Stimulated activated CD8-positive, alpha-beta memory T cell treated with anti-CD3 and anti-CD28 coated beads, Interleukin-7, amount 100 ng/mL, for 1 hour (primary cell): ENCODE data around the gene TGFBR2.

Source experiments
- DNase-seq, 2 donors: peaks; one replicate each; pipeline ENCODE4 v3.0.0-alpha.2; 2020; ENCODE audit warnings: low read depth in 2 of 2

TGFBR2 gene

DNA sequence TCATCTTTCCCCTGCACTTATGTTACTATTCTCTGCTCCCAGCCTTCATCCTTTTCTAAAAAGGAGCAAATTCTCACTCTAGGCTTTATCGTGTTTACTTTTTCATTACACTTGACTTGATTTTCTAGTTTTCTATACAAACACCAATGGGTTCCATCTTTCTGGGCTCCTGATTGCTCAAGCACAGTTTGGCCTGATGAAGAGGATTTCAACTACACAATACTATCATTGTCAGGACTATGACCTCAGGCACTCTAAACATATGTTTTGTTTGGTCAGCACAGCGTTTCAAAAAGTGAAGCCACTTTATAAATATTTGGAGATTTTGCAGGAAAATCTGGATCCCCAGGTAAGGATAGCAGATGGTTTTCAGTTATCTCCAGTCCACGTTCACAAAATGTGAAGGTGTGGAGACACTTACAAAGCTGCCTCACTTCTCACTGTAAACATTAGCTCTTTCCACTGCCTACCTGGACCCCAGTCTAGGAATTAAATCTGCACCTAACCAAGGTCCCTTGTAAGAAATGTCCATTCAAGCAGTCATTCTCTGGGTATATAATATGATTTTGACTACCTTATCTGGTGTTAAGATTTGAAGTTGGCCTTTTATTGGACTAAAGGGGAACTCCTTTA, 86.2 kb downstream of the TGFBR2 start:
- DNase-seq = no peak

DNA sequence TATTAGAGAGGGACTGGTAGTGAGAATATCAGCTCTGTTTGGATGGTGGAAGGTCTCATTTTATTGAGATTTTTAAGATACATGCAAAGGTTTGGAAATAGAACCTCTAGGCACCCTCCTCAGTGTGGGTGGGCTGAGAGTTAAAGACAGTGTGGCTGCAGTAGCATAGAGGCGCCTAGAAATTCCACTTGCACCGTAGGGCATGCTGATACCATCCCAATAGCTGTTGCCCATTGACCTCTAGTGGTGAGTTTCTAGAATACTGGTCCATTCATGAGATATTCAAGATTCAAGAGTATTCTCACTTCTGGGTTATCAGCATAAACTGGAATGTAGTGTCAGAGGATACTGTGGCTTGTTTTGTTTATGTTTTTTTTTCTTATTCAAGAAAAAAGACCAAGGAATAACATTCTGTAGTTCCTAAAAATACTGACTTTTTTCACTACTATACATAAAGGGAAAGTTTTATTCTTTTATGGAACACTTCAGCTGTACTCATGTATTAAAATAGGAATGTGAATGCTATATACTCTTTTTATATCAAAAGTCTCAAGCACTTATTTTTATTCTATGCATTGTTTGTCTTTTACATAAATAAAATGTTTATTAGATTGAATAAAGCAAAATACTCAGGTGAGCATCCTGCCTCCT, 87.2 kb downstream of the TGFBR2 start:
- DNase-seq = no peak

DNA sequence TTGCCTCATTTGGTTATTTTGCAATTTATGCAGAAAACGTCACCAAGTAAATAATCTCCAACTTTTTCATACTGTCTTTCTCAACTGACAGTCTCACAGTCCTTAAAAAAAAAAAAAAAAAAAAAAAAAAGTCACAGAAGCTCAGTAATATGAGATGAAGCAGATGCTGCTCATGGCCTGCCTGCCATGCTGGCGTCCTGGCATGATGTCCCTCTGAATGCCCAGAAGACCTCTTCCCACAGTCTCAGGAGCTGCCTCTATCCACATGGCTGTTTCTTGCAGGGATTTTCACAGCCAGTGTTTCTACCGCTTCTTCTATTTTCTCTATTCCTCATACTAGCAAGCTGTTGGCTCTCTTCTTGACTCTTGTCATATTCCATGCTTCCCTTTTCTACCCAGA, 87.7 kb downstream of the TGFBR2 start:
- DNase-seq = no peak

DNA sequence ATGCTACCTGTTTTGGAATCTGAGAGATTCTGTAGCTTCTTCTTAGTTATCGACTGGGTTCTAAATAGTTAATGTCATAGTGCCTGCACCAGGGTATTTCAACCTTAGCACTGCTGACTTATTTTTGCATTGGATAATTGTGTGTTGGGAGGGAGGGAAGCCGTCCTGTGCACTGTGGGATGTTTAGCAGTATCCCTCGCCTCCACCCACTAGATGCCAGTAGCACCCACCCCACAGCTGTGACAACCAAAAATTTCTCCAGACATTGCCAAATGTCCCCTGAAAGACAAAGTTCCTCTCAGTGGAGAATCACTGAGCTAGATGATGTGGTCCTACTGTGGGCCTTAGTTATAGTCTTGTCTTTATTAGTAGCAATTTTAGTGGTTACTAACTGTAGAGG, 88.3 kb downstream of the TGFBR2 start:
- DNase-seq = no peak

DNA sequence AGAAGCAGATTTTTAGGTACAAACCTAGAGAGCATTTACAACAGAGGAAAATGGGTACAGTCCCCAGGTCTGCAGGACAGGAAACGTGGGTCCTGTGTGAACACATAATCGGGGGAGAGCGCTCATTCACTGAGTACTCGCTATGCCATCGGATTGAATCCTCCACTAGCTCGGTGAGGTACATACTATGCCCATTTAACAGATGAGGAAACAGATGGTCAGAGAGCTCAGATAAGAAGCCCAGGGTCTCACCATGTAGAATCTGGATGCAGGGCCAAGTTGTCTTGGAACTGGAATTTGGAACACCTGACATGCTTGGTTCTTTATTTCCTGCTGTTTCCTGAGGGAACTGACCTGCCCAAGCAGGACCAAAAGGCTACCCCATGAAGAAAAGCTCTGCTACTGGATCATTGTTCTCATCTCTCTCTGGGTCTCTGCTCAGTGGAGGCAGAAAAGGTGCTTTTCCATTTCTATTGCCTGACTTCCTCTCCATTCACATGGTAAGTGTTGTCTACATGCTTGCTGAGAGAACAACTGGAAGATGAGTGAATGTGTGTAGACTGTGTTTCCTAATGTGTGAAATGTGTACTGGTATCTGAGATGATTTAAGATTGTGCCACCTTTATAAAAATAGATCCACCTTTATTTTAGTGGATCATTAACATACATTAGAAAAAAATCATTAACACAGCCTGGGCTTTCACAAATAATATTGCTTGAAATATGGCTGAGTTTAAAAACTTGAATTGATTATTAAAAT, 89.1 kb downstream of the TGFBR2 start:
- no peak for DNase-seq

DNA sequence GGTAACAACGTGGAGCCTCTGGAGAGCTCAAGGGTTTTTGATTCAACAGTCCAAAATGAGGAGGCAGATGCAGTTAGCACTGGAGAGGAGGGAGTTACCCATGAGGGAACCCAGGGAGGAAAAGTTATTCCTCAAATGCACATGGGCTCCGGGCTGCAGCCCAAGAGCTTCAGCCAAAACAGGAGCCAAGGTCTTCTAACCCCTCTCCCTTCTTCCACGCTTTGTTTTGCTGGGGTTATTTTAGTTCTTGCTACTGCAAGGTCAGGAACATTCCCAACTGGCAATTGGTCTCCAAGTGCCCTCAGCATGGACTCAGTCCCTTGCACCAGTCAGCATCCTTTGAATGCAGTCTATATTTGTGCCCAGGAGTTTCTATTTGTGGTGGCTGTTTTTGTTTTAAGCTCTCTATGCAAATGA, 90.0 kb downstream of the TGFBR2 start:
- no peak for DNase-seq

DNA sequence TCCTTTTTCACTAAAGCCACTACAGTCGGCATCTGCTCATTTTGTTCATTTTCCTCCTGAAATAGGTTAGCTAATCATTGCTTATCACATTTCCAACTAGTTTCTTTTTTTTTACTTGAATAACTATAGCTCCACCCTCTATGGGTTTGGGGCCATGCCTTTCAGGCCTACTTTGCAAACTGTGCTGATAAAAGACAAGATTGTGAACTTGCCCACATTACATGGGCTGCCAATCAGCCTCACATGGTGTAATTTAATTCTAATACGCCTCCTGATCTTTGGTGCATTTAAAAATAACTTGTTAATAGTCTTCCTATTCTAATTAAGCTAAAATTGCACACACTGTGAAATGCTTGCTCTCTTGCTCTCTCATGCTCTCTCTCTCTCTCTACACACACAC, 90.5 kb downstream of the TGFBR2 start:
- DNase-seq = no peak

DNA sequence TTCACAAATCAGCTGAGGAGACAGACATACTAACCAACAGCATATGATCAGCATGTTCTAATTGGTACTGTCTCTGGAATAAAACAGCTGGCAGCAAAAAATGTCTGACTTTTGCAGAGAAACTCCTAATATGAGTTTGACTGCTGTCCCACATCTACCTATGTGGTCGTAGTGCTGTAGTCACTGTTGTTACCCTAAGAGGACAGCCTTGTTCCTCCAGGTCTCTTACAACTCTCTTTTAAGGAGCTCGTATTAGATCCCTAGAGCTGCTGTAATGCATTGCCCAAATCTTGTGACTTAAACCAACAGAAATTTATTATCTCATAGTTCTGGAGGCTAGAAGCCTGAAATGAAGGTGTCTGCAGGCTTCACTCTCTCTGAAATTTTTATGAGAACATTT, 92.1 kb downstream of the TGFBR2 start:
- DNase-seq = no peak

DNA sequence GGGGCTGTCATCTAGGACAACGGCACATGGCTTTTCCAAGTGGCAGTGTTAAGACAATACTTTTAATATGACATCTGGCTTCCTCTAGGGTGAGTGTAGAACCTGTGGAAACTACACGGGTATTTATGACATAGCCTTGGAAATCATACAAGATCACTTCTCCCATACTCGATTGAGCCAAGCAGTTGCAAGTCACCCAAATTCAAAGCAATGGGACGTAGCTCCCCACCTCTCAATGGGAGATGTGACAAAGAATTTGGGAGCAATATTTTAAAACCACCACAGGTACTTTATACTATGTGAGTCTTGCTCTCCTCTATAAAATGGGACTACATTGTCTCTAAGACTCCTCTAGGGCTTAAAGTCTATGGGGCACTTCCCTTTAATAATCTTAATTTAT, 93.5 kb downstream of the TGFBR2 start:
- no peak for DNase-seq

DNA sequence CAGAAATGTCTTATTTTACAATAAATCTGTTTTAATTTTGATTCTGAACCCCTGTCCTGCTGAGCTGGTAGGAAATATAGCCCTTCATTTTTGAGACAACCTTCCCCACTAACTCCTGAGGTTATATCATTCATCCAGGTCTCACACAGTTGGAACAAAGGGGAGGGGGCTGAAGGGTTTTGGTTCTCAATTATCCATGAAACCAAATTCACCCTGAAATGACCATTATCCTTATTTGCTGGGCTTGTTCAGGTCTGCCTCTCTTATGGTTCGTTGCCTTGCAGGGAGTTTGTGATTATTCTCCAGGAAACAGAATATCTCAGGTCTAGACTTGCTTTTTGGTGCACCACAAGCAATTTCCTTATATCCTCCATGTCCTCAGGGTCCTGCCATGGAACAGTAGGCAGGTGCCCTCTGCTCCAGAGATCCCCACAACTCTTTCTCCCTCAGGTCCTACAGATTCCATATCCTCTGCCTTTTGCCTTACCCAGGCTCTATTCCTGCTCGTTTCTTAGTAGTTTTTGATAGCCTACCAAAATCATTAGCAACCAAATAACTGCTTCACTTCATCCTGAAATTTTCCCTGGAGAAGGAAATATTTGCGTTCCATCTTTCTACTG, 94.4 kb downstream of the TGFBR2 start:
- no peak for DNase-seq

DNA sequence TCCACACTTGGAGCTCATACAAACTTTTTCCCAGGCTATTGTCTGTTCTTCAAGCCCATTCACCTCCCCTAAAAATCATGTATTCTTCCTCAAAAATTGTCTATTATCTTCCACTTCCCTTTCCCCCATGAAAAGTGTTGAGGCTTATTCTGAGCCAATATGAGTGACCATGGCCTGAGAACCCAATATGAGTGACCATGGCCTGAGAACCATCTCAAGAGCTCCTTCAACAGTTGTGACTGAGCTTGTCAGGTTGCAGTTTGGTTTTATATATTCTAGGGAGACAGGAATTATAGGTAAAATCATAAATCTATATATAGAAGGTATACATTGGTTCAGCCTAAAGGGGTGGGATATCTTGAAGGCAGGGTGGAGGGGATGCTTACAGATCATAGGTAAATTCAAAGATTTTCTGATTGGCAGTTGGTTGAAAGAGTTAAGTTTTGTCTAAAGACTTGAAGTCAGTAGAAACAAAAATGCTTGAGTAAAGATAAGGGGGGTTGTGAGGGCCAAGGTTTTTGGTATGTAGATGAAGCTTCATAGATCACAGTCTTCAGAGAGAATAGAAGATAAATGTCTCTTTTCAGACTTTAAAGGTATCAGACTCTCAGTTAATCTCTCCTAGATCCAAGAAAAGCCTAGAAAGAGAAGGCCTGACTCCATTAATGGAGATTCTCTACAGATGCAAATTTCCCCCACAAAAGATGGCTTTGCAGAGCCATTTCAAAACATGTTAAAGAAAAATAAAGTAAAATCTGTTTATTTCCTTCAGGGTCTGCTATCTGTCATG, 95.8 kb downstream of the TGFBR2 start:
- DNase-seq = no peak

DNA sequence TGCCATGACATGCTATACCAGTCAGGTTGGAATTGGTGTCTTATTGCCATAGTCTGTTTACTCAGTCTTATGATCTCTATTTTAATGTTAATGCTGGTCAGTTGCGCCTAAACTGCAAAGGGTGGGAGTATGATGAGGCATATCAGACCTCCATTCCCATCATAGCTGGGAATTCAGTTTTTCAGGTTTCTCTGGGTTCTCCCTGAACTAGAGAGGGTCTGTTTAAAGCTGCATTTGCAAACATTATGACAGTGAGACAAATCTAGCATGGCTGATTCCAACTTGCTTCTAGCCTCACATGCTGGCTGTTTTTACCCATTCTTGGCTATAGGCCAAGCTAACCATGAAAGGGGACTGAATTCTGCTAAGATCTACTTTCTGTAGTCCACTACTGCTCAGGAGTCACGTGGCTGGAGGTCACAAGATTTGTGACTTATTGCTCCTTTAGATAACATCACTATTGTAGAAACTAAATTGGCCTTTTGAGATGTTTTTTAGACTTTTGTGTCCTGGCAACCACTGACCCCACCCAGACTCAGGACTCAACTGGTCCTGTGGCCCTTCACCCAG, 96.5 kb downstream of the TGFBR2 start:
- DNase-seq = no peak

DNA sequence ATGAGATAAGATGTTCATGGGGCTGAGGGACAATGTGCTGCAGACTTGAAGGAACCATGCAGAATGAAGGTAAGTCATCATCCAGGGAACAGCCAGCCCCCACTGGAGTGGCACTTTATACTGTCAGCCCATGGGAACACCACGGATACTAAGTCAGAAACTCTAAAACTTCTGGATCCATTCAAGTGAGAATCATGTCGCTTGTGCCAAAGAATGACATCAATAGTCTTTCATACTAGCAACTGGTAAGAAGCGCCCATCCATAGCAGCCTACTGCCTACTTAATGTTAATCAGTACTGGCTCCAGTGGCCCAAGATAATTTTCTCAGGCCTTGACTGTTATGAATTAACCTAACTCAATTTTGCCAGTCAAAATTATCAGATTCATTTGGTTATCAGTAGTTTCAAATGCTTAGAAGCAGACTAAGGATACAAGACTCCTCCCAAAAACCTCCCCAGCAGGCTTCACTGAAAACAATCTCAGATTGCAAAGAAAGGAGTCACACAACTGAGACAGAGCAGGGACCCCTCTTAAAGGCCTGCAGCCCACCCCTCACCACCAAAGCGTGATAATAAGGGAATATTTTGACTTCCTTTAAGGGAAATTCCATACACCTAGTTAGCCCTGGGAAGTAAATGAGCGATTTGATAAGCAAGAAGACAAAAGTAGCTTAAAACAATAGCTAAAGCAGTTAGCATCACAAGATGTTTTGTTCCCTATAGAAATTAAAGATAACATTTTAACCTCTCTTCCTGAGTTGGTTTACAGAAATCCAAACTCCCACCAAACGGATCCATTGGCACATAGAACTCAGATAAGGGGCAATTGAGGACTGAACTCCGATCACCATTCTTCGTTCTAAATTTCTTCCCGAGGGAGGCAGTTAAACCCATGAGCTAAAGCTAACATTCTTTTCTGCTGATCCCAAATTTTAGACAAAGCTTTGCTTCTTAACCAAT, 98.8 kb downstream of the TGFBR2 start:
- no peak for DNase-seq

DNA sequence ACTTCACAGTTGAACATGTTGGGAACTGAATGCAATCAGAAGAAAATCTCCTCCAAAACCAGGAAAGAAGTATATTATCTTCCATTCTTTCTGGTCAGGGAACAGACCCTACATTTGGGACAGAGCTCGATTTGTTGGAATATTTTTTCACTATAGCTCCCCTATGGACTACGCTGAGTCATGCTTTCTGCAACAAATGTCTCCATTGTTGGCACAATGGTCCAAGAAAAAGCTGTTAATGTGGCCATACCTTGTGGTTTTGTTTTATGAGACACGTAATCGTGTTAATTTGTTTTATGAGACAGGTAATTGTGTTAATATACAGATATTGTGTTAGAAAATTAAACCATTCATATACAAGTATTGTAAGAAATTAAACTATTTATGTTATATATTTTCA, 101.4 kb downstream of the TGFBR2 start:
- DNase-seq = no peak

DNA sequence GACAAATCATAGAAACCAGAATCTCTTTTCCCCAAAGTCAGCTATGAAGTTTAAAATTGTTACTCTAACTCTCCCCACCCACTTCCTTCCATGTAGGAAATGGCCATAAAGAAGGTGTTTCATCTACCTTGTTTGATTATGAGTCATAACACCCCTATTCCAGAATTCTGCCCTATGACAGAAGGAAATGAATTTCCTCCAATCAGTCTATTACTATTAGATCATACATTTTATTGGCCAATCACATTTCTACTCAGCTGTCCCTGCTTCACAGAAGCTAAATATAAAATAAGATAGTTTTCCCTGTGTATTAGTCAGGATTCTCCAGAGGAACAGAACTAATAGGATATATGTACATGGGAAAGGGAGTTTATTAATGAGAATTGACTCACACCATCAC, 102.1 kb downstream of the TGFBR2 start:
- DNase-seq = no peak

DNA sequence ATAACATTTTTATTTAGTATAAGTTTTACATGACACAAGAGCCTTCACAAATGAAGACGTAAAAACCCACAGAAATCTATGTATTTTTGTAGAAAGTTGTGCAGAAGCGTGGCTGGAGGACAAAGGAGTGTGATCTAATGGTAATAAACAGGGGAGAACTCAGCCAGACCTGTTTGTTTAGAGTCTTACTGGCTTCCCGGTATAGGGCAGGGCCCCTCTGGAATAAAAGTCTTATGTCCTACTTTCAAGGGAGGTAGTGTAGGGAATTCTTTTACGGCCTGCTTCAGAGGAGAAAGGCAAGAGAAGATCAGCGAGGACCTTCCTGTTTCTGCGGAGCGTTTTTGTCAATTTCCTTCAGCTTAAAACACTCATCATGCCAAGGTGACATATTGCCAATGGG, 103.6 kb downstream of the TGFBR2 start:
- no peak for DNase-seq

DNA sequence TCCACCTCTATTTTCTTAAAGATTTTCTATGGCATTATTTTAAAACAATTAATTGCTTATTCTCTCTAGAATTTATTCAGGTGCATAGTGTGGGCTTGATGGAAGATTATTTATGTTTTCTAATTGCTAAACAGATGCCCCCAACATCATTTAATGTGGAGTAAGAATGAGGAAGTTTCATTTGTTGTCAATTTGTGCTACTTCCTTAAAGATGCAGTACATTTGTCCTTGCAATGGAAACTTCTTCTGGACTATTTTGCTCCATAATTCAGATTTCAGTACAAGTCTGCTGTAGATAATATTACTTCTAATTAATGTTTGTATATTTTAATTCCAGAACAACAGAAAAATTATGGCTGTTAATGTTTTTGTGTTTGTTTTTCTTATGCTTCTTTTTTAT, 104.8 kb downstream of the TGFBR2 start:
- no peak for DNase-seq

DNA sequence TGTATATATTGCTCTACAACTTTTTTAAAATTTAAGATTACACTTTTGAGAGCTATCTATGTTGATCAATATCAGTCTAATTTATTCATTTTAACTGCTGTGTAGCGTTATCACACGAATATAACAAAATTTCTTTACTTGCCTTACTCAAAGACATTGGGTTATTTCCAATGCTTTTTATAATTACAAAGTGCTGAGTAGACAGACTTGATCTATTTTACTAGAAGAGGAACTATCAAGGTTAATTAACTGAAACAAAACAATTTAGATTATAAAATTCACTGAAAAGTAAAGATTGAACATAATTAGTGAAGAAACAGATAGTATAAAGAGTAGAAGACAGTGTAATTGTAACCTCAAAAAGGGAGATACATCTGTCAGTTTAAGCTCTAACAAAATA, 105.5 kb downstream of the TGFBR2 start:
- DNase-seq = no peak

DNA sequence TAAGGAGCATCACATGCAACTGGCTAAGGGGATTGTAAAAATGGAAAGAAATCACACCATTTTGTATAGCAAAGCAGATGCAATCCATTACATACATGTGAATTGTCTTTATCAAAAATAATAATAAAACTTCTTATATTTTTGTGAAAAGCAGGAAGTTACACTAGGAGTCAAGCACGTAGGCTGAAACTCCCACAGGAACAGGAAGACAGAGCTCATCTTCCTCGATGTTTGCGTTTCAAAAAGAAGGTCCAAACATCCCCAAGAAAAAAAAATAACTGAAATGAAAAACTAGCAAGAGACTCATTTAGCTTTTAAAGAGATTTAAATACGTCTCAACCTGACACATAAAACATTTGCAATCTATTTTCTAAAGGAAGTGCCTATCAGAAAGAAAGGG, 106.6 kb downstream of the TGFBR2 start:
- DNase-seq = no peak

DNA sequence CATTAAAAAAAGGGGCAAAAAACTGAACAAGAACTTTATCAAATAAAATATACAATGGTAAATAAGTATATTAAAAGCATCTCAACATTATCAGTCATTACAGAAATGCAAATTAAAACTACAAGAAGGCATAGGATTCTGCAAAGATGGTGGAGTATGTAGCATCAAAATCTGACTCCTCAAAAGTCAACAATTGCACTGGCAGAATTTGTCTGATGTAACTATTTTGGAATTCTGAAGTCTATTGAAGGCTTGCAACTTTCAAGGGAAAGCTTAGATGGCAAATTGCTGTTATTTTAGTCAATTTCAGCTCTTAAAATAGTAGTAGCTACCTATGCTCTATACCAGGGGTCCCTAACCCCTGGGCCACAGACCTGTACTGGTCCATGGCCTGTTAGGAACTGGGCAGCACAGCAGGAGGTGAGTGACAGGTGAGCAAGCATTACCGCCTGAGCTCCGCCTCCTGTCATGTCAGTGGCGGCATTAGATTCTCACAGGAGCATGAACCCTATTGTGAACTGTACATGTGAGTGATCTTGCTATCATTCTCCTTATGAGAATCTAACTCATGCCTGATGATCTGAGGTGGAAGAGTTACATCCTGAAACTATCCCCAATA, 107.6 kb downstream of the TGFBR2 start:
- DNase-seq = no peak
